SK-N-SH (cell line): Measurements from ENCODE around the gene PSAT1. TPM values are rescaled to one million over a fixed set of nuclear protein-coding genes. Genes with fewer than 3 reads are reported as not detected.

Source experiments
- CTCF ChIA-PET: fragments of 300-600, 350-600 bp; formaldehyde crosslinking; extraction: SDS; loops from one replicate; lab custom pipeline; 2021; lab: Yijun Ruan, JAX
- POLR2A ChIA-PET: fragments of 350-600 bp; sonication (Branson Sonifier 250); formaldehyde crosslinking; extraction: SDS; loops from one replicate; lab custom pipeline; 2020; ENCODE audit warnings: antibody characterized with exemption, inconsistent platforms; lab: Yijun Ruan, JAX
- DNase-seq: peaks from one replicate; pipeline ENCODE4 v3.0.0; 2012
- H2AFZ ChIP-seq: fragments of 200-600 bp; sonication (generic); 2 replicates; pipeline ENCODE4 v1.8.1; 2016; ENCODE audit warnings: antibody characterized with exemption, mild to moderate bottlenecking, low read depth
- H3F3A ChIP-seq: fragments of 200-600 bp; sonication (generic); replicated peaks from 2 replicates; pipeline ENCODE3; 2016; ENCODE audit warnings: antibody characterized with exemption, mild to moderate bottlenecking; ENCODE audit not compliant: insufficient read depth
- H3K27ac ChIP-seq, 2 experiments: fragments of 200-500 bp in 1 of 2; fragments of 200-600 bp in 1 of 2; sonication (Bioruptor generic) in 1 of 2; sonication (generic), shearing (Covaris generic) in 1 of 2; 2 replicates each; pipeline versions ENCODE4 v1.5.1 to v1.6.1; 2014 to 2016; ENCODE audit warnings: low read depth in 2 of 2, inconsistent platforms in 1 of 2, low read length in 1 of 2, mild to moderate bottlenecking in 1 of 2, mixed read lengths in 1 of 2
- H3K27me3 ChIP-seq: fragments of 200-600 bp; sonication (generic), shearing (Covaris generic); 2 replicates; pipeline ENCODE4 v1.6.1; 2016; ENCODE audit warnings: mixed run types; ENCODE audit not compliant: insufficient read depth
- H3K36me3 ChIP-seq, 2 experiments: fragments of 200-500 bp in 1 of 2; fragments of 200-600 bp in 1 of 2; sonication (Bioruptor generic) in 1 of 2; sonication (generic) in 1 of 2; replicated peaks in 1 of 2; 2 replicates each; pipeline versions ENCODE3 to v1.5.1; 2014 to 2016; ENCODE audit warnings: low read length in 1 of 2, mild to moderate bottlenecking in 1 of 2; ENCODE audit not compliant: insufficient read depth in 2 of 2, control insufficient read depth in 1 of 2
- H3K4me1 ChIP-seq, 2 experiments: fragments of 200-500 bp in 1 of 2; fragments of 200-600 bp in 1 of 2; sonication (Bioruptor generic) in 1 of 2; sonication (generic), shearing (Covaris generic) in 1 of 2; 2 replicates each; pipeline versions ENCODE4 v1.5.1 to v1.6.1; 2014 to 2016; ENCODE audit warnings: low read depth in 1 of 2, low read length in 1 of 2, mixed run types in 1 of 2; ENCODE audit not compliant: insufficient read depth in 2 of 2, control insufficient read depth in 1 of 2
- H3K4me2 ChIP-seq: fragments of 200-600 bp; sonication (generic), shearing (Covaris generic); 2 replicates; pipeline ENCODE4 v1.6.1; 2017; ENCODE audit warnings: mixed run types
- H3K4me3 ChIP-seq, 2 experiments: fragments of 200-500 bp in 1 of 2; fragments of 200-600 bp in 1 of 2; sonication (Bioruptor generic) in 1 of 2; sonication (generic), shearing (Covaris generic) in 1 of 2; 2 replicates each; pipeline versions ENCODE4 v1.5.1 to v1.8.1; 2014 to 2016; ENCODE audit warnings: low read depth in 2 of 2, inconsistent platforms in 1 of 2, low read length in 1 of 2, mild to moderate bottlenecking in 1 of 2, mixed read lengths in 1 of 2, moderate library complexity in 1 of 2
- H3K79me2 ChIP-seq: fragments of 200-600 bp; sonication (generic); 2 replicates; pipeline ENCODE4 v1.8.1; 2017; ENCODE audit warnings: mild to moderate bottlenecking; ENCODE audit not compliant: insufficient read depth
- H3K9ac ChIP-seq: fragments of 200-600 bp; sonication (generic); 2 replicates; pipeline ENCODE4 v1.6.1; 2017; ENCODE audit warnings: mixed run types
- H3K9me2 ChIP-seq: fragments of 200-600 bp; sonication (generic); 2 replicates; pipeline ENCODE4 v1.6.1; 2017; ENCODE audit warnings: mixed run types
- H3K9me3 ChIP-seq: fragments of 200-600 bp; sonication (generic); 2 replicates; pipeline ENCODE4 v1.6.1; 2017; ENCODE audit warnings: mixed run types, mild to moderate bottlenecking, moderate library complexity
- H4K20me1 ChIP-seq: fragments of 200-600 bp; sonication (generic); 2 replicates; pipeline ENCODE4 v1.6.1; 2017; ENCODE audit warnings: mild to moderate bottlenecking, mixed run types; ENCODE audit not compliant: insufficient read depth
- ELF1 ChIP-seq: IDR thresholded peaks from 2 replicates; pipeline ENCODE4 v1.4.0; 2012
- EP300 ChIP-seq, 2 experiments: IDR thresholded peaks; 2 replicates each; pipeline versions ENCODE4 v1.4.0 to v1.6.1; 2012; ENCODE audit warnings: borderline replicate concordance in 1 of 2, low read depth in 1 of 2, low read length in 1 of 2
- EZH2phosphoT487 ChIP-seq: fragments of 200-600 bp; sonication (generic); IDR thresholded peaks from 2 replicates; pipeline ENCODE4 v1.6.1; 2017; ENCODE audit warnings: low read depth, mixed run types, mild to moderate bottlenecking, antibody characterized with exemption, moderate library complexity, borderline replicate concordance
- FOXM1 ChIP-seq: IDR thresholded peaks from 2 replicates; pipeline ENCODE4 v1.4.0; 2012; ENCODE audit warnings: low read depth, mild to moderate bottlenecking
- GABPA ChIP-seq: IDR thresholded peaks from 2 replicates; pipeline ENCODE4 v1.4.0; 2012; ENCODE audit warnings: low read depth, mild to moderate bottlenecking
- JUND ChIP-seq: IDR thresholded peaks from 2 replicates; pipeline ENCODE4 v1.4.0; 2012
- MXI1 ChIP-seq: IDR thresholded peaks from 2 replicates; pipeline ENCODE4 v1.6.1; 2012; ENCODE audit warnings: mild to moderate bottlenecking, low read depth, low read length, improper control_type of control experiment
- POLR2AphosphoS5 ChIP-seq: IDR thresholded peaks from 2 replicates; pipeline ENCODE4 v1.6.1; 2012; ENCODE audit warnings: low read depth, low read length
- RCOR1 ChIP-seq: fragments of 150-350 bp; IDR thresholded peaks from 2 replicates; pipeline ENCODE4 v1.6.1; 2017; ENCODE audit warnings: antibody characterized with exemption, low read length
- RFX5 ChIP-seq: IDR thresholded peaks from 2 replicates; pipeline ENCODE4 v1.6.1; 2012; ENCODE audit warnings: mild to moderate bottlenecking, improper control_type of control experiment, low read length
- SMC3 ChIP-seq: IDR thresholded peaks from 2 replicates; pipeline ENCODE4 v1.6.1; 2012; ENCODE audit warnings: low read depth, low read length, improper control_type of control experiment
- TAF1 ChIP-seq: IDR thresholded peaks from 2 replicates; pipeline ENCODE4 v1.6.1; 2012; ENCODE audit warnings: low read depth, mild to moderate bottlenecking, low read length, moderate library complexity, borderline replicate concordance
- TCF12 ChIP-seq: IDR thresholded peaks from 2 replicates; pipeline ENCODE4 v1.4.0; 2012
- TEAD4 ChIP-seq: IDR thresholded peaks from 2 replicates; pipeline ENCODE4 v1.4.0; 2012; ENCODE audit warnings: mild to moderate bottlenecking, borderline replicate concordance; ENCODE audit not compliant: insufficient read depth
- WGBS: methylation state at CpG from one replicate; pipeline ENCODE4 v1.1.6; 2017; ENCODE audit warnings: low lambda C conversion rate; 5-methylcytosine and 5-hydroxymethylcytosine counted together
- polyA plus RNA-seq, 3 experiments: library from polyadenylated mRNA; depleted of rRNA; stranded (reverse); fragments of >200 nt; gene quantifications; 2 replicates each; pipeline ENCODE4 v1.2.3, GENCODE V29; 2012
- TF ChIP-seq, protein P1 (sequence below): fragments of 200-600 bp; sonication (generic); IDR thresholded peaks from 2 replicates; pipeline ENCODE4 v1.6.1; 2017; ENCODE audit warnings: antibody characterized with exemption, mild to moderate bottlenecking, moderate library complexity
- TF ChIP-seq, protein P2 (sequence below): IDR thresholded peaks from 2 replicates; pipeline ENCODE4 v1.6.1; 2012; ENCODE audit warnings: mild to moderate bottlenecking, low read depth, low read length, moderate library complexity
- TF ChIP-seq, protein P3 (sequence below): IDR thresholded peaks from 2 replicates; pipeline ENCODE4; 2012
- TF ChIP-seq, protein P4 (sequence below): fragments of 150-350 bp; IDR thresholded peaks from 2 replicates; pipeline ENCODE4 v1.6.1; 2016; ENCODE audit warnings: mild to moderate bottlenecking, low read depth, low read length
- TF ChIP-seq, protein P5 (sequence below): IDR thresholded peaks from 2 replicates; pipeline ENCODE4 v1.4.0; 2012; ENCODE audit warnings: low read depth, borderline replicate concordance
- TF ChIP-seq, protein P6 (sequence below): fragments of 150-350 bp; IDR thresholded peaks from 2 replicates; pipeline ENCODE4 v1.6.1; 2017; ENCODE audit warnings: antibody characterized with exemption, low read length, low read depth, borderline replicate concordance

PSAT1 gene
- polyA plus RNA-seq, 1 of the 3 experiments (the other 2 are of a cell fraction), result 37.0 TPM

DNA sequence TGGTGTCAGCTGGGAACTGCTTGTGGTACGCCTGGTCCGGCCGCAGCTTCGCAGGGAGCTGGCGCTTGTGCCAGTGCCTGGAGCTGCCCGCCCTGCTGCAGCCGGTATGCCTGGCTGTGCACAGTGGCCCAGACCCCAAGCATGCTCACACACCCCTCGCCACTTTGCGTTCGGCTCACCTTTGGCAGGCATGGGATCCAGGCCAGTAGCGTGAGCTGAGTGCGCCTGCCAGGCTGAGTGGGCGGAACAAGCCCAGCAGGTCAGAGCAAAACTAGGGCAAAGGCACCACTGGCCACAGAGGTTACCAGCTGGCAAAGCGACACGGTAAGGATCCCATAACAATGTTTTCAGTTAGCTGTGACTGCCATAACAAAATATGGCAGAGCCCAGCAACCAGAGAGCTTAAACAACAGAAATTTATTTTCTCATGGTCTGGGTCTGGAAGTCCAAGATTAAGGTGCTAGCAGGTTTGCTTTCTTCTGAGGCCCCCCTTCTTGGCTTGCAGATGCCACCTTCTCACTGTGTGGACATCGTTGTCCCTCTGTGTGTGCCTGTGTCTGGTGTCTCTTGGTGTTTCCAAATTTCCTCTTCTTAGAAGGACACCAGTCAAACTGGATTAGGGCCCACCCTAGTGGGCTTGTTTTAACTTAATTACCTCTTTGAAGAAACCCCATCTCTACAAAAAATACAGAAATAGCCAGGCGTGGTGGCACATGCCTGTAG, 61.6 kb downstream of the PSAT1 start:
- Histone ChIP-seq H2AFZ (no peak overlapping the region), H3K9ac (no peak overlapping the region), H3K9me2 (no peaks in the 10 kb centered on the region), H3K4me2 (no peak overlapping the region), H3K36me3 (no peaks in the 10 kb centered on the region), H3K27me3 (no peaks in the 10 kb centered on the region), H3K4me1 (peaks cover 0 to 20% of the 10 kb centered on the region in 2 experiments; a peak in 2 of 4 replicates), H4K20me1 (no peaks in the 10 kb centered on the region), H3K27ac (no peak overlapping the region), H3F3A (no peaks in the 10 kb centered on the region), H3K9me3 (no peaks in the 10 kb centered on the region), H3K4me3 (no peak overlapping the region), H3K79me2 (no peaks in the 10 kb centered on the region)
- ChIA-PET POLR2A (no interaction called here), CTCF (interaction anchor here (0.7 to 2.4 kb wide), 4 partner anchors 7 to 94 kb away, joined by 3 to 24 read pairs (median 4); no protein-coding TSS in a partner anchor)
- WGBS, result 65% methylated on average over 10 of the region's 17 CpGs
- DNase-seq, result no peak
- TF ChIP-seq FOXM1 (no peak), RFX5 (no peak), JUND (no peak), ELF1 (no peak), EZH2phosphoT487 (no peak), TEAD4 (no peak), EP300 (IDR thresholded peaks at IDR 0.05; ENCODE audit: borderline replicate concordance in 1 of 2, low read depth in 1 of 2, low read length in 1 of 2) (no peak), TAF1 (no peak), POLR2AphosphoS5 (no peak), SMC3 (no peak), RCOR1 (no peak), TCF12 (no peak), GABPA (no peak), MXI1 (no peak)
- TF ChIP-seq, protein P1, sequence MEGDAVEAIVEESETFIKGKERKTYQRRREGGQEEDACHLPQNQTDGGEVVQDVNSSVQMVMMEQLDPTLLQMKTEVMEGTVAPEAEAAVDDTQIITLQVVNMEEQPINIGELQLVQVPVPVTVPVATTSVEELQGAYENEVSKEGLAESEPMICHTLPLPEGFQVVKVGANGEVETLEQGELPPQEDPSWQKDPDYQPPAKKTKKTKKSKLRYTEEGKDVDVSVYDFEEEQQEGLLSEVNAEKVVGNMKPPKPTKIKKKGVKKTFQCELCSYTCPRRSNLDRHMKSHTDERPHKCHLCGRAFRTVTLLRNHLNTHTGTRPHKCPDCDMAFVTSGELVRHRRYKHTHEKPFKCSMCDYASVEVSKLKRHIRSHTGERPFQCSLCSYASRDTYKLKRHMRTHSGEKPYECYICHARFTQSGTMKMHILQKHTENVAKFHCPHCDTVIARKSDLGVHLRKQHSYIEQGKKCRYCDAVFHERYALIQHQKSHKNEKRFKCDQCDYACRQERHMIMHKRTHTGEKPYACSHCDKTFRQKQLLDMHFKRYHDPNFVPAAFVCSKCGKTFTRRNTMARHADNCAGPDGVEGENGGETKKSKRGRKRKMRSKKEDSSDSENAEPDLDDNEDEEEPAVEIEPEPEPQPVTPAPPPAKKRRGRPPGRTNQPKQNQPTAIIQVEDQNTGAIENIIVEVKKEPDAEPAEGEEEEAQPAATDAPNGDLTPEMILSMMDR, result no peak
- TF ChIP-seq, protein P2, sequence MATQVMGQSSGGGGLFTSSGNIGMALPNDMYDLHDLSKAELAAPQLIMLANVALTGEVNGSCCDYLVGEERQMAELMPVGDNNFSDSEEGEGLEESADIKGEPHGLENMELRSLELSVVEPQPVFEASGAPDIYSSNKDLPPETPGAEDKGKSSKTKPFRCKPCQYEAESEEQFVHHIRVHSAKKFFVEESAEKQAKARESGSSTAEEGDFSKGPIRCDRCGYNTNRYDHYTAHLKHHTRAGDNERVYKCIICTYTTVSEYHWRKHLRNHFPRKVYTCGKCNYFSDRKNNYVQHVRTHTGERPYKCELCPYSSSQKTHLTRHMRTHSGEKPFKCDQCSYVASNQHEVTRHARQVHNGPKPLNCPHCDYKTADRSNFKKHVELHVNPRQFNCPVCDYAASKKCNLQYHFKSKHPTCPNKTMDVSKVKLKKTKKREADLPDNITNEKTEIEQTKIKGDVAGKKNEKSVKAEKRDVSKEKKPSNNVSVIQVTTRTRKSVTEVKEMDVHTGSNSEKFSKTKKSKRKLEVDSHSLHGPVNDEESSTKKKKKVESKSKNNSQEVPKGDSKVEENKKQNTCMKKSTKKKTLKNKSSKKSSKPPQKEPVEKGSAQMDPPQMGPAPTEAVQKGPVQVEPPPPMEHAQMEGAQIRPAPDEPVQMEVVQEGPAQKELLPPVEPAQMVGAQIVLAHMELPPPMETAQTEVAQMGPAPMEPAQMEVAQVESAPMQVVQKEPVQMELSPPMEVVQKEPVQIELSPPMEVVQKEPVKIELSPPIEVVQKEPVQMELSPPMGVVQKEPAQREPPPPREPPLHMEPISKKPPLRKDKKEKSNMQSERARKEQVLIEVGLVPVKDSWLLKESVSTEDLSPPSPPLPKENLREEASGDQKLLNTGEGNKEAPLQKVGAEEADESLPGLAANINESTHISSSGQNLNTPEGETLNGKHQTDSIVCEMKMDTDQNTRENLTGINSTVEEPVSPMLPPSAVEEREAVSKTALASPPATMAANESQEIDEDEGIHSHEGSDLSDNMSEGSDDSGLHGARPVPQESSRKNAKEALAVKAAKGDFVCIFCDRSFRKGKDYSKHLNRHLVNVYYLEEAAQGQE, result no peak
- TF ChIP-seq, protein P3, sequence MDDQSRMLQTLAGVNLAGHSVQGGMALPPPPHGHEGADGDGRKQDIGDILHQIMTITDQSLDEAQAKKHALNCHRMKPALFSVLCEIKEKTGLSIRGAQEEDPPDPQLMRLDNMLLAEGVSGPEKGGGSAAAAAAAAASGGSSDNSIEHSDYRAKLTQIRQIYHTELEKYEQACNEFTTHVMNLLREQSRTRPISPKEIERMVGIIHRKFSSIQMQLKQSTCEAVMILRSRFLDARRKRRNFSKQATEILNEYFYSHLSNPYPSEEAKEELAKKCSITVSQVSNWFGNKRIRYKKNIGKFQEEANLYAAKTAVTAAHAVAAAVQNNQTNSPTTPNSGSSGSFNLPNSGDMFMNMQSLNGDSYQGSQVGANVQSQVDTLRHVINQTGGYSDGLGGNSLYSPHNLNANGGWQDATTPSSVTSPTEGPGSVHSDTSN, result no peak
- TF ChIP-seq, protein P4, sequence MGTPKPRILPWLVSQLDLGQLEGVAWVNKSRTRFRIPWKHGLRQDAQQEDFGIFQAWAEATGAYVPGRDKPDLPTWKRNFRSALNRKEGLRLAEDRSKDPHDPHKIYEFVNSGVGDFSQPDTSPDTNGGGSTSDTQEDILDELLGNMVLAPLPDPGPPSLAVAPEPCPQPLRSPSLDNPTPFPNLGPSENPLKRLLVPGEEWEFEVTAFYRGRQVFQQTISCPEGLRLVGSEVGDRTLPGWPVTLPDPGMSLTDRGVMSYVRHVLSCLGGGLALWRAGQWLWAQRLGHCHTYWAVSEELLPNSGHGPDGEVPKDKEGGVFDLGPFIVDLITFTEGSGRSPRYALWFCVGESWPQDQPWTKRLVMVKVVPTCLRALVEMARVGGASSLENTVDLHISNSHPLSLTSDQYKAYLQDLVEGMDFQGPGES, result no peak
- TF ChIP-seq, protein P5, sequence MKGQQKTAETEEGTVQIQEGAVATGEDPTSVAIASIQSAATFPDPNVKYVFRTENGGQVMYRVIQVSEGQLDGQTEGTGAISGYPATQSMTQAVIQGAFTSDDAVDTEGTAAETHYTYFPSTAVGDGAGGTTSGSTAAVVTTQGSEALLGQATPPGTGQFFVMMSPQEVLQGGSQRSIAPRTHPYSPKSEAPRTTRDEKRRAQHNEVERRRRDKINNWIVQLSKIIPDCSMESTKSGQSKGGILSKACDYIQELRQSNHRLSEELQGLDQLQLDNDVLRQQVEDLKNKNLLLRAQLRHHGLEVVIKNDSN, result no peak
- TF ChIP-seq, protein P6, sequence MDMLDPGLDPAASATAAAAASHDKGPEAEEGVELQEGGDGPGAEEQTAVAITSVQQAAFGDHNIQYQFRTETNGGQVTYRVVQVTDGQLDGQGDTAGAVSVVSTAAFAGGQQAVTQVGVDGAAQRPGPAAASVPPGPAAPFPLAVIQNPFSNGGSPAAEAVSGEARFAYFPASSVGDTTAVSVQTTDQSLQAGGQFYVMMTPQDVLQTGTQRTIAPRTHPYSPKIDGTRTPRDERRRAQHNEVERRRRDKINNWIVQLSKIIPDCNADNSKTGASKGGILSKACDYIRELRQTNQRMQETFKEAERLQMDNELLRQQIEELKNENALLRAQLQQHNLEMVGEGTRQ, result no peak
